Mammary epithelial cell (primary cell): ENCODE data around the gene DCAF4.

Experiments
- CTCF ChIP-seq, 2 donors: IDR thresholded peaks in 1 of 2; conservative IDR thresholded peaks in 1 of 2; 2 replicates each; pipeline ENCODE4 v1.5.1; 2011 to 2012; ENCODE audit warnings: inconsistent platforms in 2 of 2, low read length in 2 of 2, mild to moderate bottlenecking in 2 of 2, control low read depth in 1 of 2, low read depth in 1 of 2; ENCODE audit not compliant: insufficient read depth in 1 of 2; ENCODE audit errors: extremely low read depth in 1 of 2
- EZH2 ChIP-seq: IDR thresholded peaks from 2 replicates; pipeline ENCODE4 v1.6.1; 2012; ENCODE audit warnings: low read length, inconsistent platforms, borderline replicate concordance

- TF ChIP-seq CTCF (conservative IDR thresholded peaks at IDR 0.05 in 1 of 2, IDR thresholded peaks at IDR 0.05 in 1 of 2; ENCODE audit: extremely low read depth in 1 of 2, insufficient read depth in 1 of 2, low read depth in 1 of 2, low read length in 2 of 2), result no peak
- TF ChIP-seq EZH2, result no peak
Measured at GRCh38 chr14:72891666-72892102, 34.6 kb upstream of the DCAF4 start.
